Endothelial cell (in vitro differentiated cells): ENCODE measurements around the gene TXNDC2. TPM values are rescaled to one million over a fixed set of nuclear protein-coding genes. Genes with fewer than 3 reads are reported as not detected.
A peak's percentile ranks its signal among the peaks of the same experiment; 100 is the strongest.

Experiments
- DNase-seq: peaks from one replicate; pipeline ENCODE4 v3.0.0; 2021; ENCODE audit warnings: low spot score
- H3K27ac Mint-ChIP-seq: one replicate; pipeline ENCODE4 v1.8.0; 2021; ENCODE audit warnings: mixed read lengths, inconsistent platforms; ENCODE audit not compliant: unreplicated experiment
- H3K27me3 Mint-ChIP-seq: one replicate; pipeline ENCODE4 v1.8.0; 2021; ENCODE audit warnings: mild to moderate bottlenecking, moderate library complexity, mixed read lengths, inconsistent platforms; ENCODE audit not compliant: unreplicated experiment
- H3K36me3 Mint-ChIP-seq: one replicate; pipeline ENCODE4 v1.8.0; 2021; ENCODE audit warnings: mild to moderate bottlenecking, low read depth, mixed read lengths, inconsistent platforms; ENCODE audit not compliant: unreplicated experiment
- H3K4me1 Mint-ChIP-seq: one replicate; pipeline ENCODE4 v1.8.0; 2021; ENCODE audit warnings: mild to moderate bottlenecking, mixed read lengths, inconsistent platforms; ENCODE audit not compliant: unreplicated experiment
- H3K4me3 Mint-ChIP-seq: one replicate; pipeline ENCODE4 v1.8.0; 2021; ENCODE audit warnings: mild to moderate bottlenecking, mixed read lengths, inconsistent platforms; ENCODE audit not compliant: unreplicated experiment
- H3K9me3 Mint-ChIP-seq: one replicate; pipeline ENCODE4 v1.8.0; 2021; ENCODE audit warnings: mixed read lengths, inconsistent platforms; ENCODE audit not compliant: unreplicated experiment
- total RNA-seq: library from RNA; stranded (reverse); fragmentation: NEBNext Ultra II Directional; extraction: Animal tissue kit (Norgen Biotek cat#: 25700); gene quantifications from one replicate; pipeline ENCODE4 v1.2.1, GENCODE V29; 2021; ENCODE audit not compliant: unreplicated experiment
- TF ChIP-seq, protein P1 (sequence below): fragments of 200-600 bp; sonication (generic); IDR thresholded peaks from one replicate; pipeline ENCODE4 v1.5.0; 2021; ENCODE audit warnings: antibody characterized with exemption; ENCODE audit not compliant: unreplicated experiment

TXNDC2 gene
- total RNA-seq, 1 donor from 2014 or later: not detected

DNA sequence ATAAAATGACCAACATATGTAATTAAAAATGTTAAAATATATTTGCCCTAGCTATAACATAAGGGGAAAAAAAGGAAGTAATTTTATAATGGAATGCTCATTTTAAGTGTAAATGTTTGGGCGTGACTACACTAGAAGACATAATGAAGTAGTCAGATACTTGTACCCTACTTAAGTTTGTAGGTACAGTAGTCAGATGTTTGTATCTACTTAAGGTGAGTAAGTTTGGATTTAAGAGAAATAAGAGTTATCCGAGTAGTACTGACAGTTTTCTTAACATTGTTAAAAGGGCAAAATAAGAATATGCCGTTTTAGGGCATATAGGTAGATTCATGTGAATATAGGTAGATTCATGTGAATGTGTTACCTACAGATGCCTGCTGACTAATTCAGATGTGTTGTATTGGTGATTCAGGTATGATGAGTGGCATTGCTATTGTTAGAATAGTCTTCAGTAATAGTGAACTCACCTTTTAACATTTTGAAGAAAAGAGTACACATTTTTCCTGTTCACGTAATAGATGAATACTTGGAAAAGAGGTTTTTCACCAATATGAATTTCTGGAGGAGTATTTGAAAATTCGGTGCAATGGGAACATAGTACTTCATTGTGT lies 43.0 kb downstream of the TXNDC2 start:
- no peak overlapping the region for H3K4me3 Mint-ChIP-seq
- peaks cover 7% of the 10 kb centered on the region for H3K36me3 Mint-ChIP-seq
- H3K27ac Mint-ChIP-seq: peak overlapping the region; percentile 53
- H3K4me1 Mint-ChIP-seq: peaks cover 48% of the 10 kb centered on the region
- no peaks in the 10 kb centered on the region for H3K9me3 Mint-ChIP-seq
- H3K27me3 Mint-ChIP-seq: peaks cover 3% of the 10 kb centered on the region
- TF ChIP-seq, protein P1, sequence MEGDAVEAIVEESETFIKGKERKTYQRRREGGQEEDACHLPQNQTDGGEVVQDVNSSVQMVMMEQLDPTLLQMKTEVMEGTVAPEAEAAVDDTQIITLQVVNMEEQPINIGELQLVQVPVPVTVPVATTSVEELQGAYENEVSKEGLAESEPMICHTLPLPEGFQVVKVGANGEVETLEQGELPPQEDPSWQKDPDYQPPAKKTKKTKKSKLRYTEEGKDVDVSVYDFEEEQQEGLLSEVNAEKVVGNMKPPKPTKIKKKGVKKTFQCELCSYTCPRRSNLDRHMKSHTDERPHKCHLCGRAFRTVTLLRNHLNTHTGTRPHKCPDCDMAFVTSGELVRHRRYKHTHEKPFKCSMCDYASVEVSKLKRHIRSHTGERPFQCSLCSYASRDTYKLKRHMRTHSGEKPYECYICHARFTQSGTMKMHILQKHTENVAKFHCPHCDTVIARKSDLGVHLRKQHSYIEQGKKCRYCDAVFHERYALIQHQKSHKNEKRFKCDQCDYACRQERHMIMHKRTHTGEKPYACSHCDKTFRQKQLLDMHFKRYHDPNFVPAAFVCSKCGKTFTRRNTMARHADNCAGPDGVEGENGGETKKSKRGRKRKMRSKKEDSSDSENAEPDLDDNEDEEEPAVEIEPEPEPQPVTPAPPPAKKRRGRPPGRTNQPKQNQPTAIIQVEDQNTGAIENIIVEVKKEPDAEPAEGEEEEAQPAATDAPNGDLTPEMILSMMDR: no peak
- DNase-seq: no peak

DNA sequence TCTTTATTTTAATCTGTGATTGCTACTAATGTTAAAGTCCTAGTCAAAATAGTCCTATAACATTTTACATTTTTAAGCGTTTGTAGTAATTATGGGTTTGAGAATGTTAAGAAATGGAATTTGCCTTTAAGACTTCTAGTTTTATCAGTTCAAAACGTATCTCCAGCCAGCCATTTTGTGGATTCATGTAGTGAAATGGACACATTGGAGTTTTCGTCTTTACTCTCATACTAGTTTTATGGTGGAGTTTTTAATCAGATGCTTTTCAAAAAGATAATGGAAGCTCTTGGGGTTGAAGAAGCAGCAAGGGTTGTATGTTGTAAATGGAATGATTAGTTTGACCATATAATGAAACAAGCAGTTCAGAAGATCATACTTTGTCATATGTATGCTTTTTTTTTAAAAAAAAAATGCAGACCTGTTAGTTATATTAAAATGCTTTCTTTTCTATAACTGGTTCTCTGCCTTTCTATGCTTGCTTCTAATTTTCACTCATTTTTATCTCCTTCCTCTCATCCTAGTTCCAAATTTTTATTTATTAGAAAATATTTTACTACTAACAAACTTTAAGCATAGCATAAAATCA lies 44.6 kb downstream of the TXNDC2 start:
- DNase-seq: no peak
- H3K4me1 Mint-ChIP-seq: peaks cover 38% of the 10 kb centered on the region
- H3K36me3 Mint-ChIP-seq: peaks cover 7% of the 10 kb centered on the region
- no peak overlapping the region for H3K4me3 Mint-ChIP-seq
- H3K9me3 Mint-ChIP-seq: no peaks in the 10 kb centered on the region
- TF ChIP-seq, protein P1: no peak
- H3K27ac Mint-ChIP-seq: peak overlapping the region; percentile 48
- peaks cover 3% of the 10 kb centered on the region for H3K27me3 Mint-ChIP-seq

DNA sequence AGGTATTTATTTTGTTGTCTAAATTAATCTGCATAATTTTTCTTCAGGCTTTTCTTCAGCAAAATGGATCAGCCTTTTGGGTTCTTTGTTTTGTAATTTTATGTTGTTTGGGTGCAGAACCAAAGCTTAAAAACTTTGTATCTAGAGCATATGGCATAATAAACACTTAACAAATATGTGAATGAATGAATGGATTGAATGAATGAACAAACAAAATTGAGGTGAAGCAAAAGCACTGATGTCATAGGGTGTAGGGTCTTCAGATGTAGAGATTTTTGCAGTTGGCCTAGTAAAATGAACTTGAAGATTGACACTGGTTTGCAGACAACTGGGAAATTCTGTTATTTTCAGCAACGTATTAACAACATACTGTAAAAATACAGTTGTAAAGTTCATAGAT lies 45.4 kb downstream of the TXNDC2 start:
- Mint-ChIP-seq H3K27ac (no peak overlapping the region), H3K4me3 (no peak overlapping the region), H3K36me3 (peaks cover 7% of the 10 kb centered on the region), H3K27me3 (peaks cover 3% of the 10 kb centered on the region), H3K4me1 (peaks cover 34% of the 10 kb centered on the region), H3K9me3 (no peaks in the 10 kb centered on the region)
- no peak for DNase-seq
- TF ChIP-seq, protein P1: no peak

DNA sequence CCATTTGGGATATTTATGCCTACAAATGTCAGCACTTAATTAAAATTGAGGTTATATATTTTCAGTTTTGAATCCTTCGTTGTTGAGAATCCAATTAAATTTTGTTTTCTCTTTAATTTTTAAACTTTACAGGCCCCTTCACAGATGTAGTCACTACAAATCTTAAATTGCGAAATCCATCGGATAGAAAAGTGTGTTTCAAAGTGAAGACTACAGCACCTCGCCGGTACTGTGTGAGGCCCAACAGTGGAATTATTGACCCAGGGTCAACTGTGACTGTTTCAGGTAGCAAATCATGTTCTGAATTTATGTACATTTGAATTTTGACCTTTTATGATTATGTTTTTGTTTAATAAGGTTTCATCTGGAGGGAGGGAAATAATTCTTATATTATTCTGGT lies 45.9 kb downstream of the TXNDC2 start:
- H3K4me3 Mint-ChIP-seq: no peak overlapping the region
- peaks cover 10% of the 10 kb centered on the region for H3K36me3 Mint-ChIP-seq
- peaks cover 28% of the 10 kb centered on the region for H3K4me1 Mint-ChIP-seq
- no peak for DNase-seq
- H3K27me3 Mint-ChIP-seq: peaks cover 4% of the 10 kb centered on the region
- TF ChIP-seq, protein P1: no peak
- H3K27ac Mint-ChIP-seq: no peak overlapping the region
- H3K9me3 Mint-ChIP-seq: no peaks in the 10 kb centered on the region

DNA sequence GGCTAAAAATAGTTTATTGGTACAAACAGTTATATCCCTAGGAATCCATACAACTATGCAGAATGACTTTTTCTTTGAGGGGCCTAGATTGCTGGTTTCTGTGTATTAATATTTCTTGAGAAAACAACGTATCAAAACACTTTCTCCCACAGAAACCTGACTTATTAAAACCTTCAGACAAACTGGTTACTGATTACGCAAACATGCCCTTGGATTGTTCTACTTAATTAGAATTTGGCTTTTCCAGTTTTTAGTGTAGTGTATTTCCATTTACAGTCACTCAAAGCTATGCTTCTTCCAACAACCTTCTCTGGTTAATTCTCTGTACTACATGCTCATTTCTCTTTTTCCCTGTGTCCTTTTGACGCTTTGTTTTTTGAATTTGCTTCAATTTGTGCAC lies 48.1 kb downstream of the TXNDC2 start:
- Mint-ChIP-seq H3K27ac (no peak overlapping the region), H3K4me1 (peaks cover 11% of the 10 kb centered on the region), H3K4me3 (no peak overlapping the region), H3K9me3 (no peaks in the 10 kb centered on the region), H3K27me3 (peaks cover 4% of the 10 kb centered on the region), H3K36me3 (peaks cover 18% of the 10 kb centered on the region)
- DNase-seq: no peak
- TF ChIP-seq, protein P1: no peak
